Breast epithelium (tissue), 3 donors: ENCODE results near the gene SRGAP2B.
"Not testable (repeated sequence)": the region's sequence is repeated elsewhere in the genome, so short reads cannot be mapped to it uniquely, and the experiment has no call there.

Source experiments
- POLR2A ChIP-seq: fragments of 450-650 bp; IDR thresholded peaks from one replicate; pipeline ENCODE4 v1.6.1; 2016; ENCODE audit warnings: antibody characterized with exemption, mild to moderate bottlenecking, moderate library complexity
- POLR2AphosphoS5 ChIP-seq, 3 donors: sonication (generic); formaldehyde crosslinking; IDR thresholded peaks; one replicate each; pipeline ENCODE4 v1.6.1; 2017; ENCODE audit warnings: antibody characterized with exemption in 3 of 3
- TF ChIP-seq, protein P1 (sequence below), 3 donors: fragments of 450-650 bp; IDR thresholded peaks; one replicate each; pipeline ENCODE4 v1.5.1; 2016 to 2017; ENCODE audit warnings: antibody characterized with exemption in 3 of 3, mild to moderate bottlenecking in 3 of 3, moderate library complexity in 3 of 3

DNA sequence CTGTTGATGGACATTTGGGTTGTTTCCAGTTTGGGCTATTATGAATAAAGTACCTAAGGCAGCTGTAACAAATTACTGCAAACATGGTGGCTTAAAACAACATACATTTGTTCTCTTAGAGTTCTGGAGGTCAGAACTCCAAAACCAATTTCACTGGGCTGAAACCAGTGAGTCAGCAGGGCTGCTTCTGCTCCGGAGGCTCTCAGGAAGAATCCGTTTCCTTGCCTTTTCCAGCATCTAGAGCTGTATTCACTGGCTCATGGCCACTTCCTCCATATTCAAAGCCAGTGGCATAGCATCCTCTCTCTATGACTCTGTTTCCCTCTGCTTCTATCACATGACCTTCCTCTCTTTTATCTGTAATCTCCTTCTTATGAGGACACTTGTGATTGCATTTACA lies 146.7 kb downstream of the SRGAP2B start:
- TF ChIP-seq, protein P1, sequence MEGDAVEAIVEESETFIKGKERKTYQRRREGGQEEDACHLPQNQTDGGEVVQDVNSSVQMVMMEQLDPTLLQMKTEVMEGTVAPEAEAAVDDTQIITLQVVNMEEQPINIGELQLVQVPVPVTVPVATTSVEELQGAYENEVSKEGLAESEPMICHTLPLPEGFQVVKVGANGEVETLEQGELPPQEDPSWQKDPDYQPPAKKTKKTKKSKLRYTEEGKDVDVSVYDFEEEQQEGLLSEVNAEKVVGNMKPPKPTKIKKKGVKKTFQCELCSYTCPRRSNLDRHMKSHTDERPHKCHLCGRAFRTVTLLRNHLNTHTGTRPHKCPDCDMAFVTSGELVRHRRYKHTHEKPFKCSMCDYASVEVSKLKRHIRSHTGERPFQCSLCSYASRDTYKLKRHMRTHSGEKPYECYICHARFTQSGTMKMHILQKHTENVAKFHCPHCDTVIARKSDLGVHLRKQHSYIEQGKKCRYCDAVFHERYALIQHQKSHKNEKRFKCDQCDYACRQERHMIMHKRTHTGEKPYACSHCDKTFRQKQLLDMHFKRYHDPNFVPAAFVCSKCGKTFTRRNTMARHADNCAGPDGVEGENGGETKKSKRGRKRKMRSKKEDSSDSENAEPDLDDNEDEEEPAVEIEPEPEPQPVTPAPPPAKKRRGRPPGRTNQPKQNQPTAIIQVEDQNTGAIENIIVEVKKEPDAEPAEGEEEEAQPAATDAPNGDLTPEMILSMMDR (IDR thresholded peaks at IDR 0.05): not testable (repeated sequence)
- TF ChIP-seq POLR2A; POLR2AphosphoS5 (IDR thresholded peaks at IDR 0.05): not testable (repeated sequence)
